Dermis blood vessel endothelial cell (primary cell): ENCODE measurements around the gene MYO16. TPM values are rescaled to one million over a fixed set of nuclear protein-coding genes. Genes with fewer than 3 reads are reported as not detected.

ENCODE experiments used
- DNase-seq: peaks from one replicate; pipeline ENCODE4 v3.0.0; 2010
- total RNA-seq: library from RNA; depleted of rRNA; stranded (reverse); fragments of >200 nt; gene quantifications from 2 replicates; pipeline ENCODE4 v1.2.3, GENCODE V29; 2014

MYO16 gene
- not detected in 2 replicates for total RNA-seq

DNA sequence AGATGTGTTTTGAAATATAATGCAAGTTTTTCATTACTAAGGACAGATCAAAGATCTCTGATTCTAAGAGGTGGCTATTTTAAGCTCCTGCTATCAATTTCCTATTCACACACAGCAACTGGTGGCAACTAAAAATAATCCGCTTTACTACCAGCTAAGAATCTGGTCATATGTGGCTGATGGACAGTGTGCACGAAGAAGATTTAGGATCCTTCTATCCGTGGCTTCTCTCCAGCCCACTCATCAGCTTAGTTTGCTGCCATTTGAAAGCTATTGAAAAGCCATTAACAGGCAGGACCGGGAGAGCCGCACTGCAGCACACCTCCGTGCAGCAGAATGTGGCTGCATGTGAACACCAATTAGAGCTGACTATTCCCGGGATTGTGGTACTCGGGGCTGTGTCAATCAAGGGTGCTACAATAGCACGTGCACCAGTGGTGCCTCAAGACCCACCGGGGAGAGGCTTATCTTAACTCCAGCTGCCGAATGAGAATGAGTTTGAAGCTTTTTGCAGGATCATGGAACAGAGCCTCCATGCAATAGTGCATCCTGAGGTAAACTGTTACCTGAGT is at the start of gene MYO16:
TSS of gene MYO16 (plus strand) at position 431 of the 572 bp plus-strand sequence. CDS start 234 bp downstream, outside the sequence.
- DNase-seq = no peak

GRCh38 chr13:108586826-108587225 is 42.6 kb upstream of the MYO16 start:
- DNase-seq = no peak

- no peak for DNase-seq
Observed at GRCh38 chr13:108588516-108588915, 40.9 kb upstream of the MYO16 start.

DNA sequence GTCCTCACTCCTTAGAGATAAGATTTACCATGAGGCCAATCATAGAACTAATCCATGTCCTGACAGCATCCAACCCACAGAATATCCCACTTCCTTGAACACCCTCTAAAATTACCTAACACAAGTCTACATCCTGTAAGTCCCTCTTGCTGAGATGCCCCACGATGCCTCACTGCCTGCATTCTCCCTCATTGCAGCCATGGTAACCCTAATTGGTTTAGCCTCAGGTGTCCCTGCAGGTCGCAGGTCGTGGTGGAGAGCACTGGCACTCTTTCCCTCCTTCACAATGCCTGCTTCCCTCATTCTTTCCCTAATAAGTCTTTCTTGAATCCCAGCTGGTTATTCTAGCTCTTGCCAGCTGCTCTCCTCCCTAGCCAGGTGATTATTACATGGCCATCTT is 35.3 kb upstream of the MYO16 start:
- DNase-seq = no peak

- no peak for DNase-seq
Observed at GRCh38 chr13:108595436-108596274, 33.8 kb upstream of the MYO16 start.

- DNase-seq = no peak
Observed at GRCh38 chr13:108597943-108598342, 31.5 kb upstream of the MYO16 start.

GRCh38 chr13:108606424-108606823 is 23.0 kb upstream of the MYO16 start:
- no peak for DNase-seq

- no peak for DNase-seq
Observed at GRCh38 chr13:108609353-108609752, 20.1 kb upstream of the MYO16 start.

DNA sequence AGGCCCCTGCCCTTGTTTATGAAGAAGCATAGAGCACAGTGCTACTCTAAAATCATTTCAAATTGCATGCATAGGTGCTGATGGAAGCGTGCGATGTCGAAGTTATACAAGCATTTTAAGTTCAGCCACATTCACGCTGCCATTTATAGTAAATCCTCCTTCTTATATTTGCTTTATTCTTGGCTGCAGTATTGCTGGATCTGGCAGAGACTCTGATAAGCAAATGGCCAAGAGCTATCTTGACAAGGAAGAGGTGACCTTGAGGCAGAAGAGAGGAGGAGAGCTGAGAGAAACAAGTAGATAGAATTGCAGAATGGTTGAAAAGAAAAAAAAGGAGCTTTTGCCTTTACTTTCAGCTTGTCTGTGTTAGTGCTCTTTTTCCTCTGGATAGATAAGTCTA is 18.9 kb upstream of the MYO16 start:
- DNase-seq = no peak

GRCh38 chr13:108615241-108615640 is 14.2 kb upstream of the MYO16 start:
- no peak for DNase-seq

DNA sequence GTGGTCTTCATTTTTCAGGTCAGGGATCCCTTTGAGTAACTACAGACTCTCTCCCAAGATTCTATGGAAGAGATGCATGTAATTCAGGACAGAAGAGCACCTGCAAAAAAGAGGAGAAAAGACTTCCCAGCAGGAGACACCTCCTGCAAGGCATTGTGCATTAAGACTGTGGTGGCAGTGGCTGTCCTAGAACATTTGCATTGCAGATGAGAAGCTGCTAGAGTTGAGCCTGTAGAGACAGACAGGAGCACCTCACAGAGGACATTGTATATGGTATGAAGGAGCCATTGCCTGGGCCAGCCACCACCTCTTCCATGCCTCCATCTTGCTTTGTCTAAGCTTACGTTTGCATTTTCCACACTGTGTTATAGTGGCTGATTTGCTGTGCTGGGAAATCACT is 11.2 kb upstream of the MYO16 start:
- no peak for DNase-seq

DNA sequence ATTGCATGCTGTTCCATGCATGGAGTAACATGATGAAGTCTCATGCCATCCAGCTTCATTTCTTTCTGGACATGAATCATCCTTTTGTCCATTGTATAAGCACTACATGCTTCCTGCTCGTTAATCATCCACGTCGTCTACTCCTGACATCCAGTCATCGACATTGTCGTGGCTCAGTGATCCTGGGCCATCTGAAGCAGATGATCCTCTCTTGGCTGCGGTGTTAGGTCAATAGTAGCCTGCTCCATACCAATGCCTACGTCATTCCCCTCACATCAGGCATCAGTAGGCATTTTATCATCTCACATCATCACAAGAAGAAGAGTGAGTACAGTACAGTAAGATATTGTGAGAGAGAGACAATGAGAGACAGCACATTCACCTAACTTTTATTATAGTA is 7.9 kb upstream of the MYO16 start:
- no peak for DNase-seq

DNA sequence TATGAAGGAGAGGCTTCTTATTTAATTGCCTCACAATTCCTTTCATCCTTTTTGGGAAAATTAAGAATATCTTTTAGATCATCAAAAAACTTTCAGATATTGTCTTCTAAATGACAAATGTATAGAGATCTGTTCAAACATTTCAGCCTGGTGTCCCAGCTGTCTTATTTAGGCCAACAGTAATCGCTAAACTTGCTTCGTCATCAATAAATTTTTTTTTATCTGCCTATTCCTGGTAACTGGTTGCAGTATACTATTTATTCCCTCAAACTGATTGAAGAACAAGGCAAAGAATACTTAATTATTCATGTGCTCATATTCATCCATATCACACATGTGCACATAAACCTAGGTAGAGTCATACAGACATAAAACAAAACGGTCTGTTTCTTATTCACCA is 5.3 kb upstream of the MYO16 start:
- DNase-seq = no peak

GRCh38 chr13:108624979-108625378 is 4.4 kb upstream of the MYO16 start:
- no peak for DNase-seq

DNA sequence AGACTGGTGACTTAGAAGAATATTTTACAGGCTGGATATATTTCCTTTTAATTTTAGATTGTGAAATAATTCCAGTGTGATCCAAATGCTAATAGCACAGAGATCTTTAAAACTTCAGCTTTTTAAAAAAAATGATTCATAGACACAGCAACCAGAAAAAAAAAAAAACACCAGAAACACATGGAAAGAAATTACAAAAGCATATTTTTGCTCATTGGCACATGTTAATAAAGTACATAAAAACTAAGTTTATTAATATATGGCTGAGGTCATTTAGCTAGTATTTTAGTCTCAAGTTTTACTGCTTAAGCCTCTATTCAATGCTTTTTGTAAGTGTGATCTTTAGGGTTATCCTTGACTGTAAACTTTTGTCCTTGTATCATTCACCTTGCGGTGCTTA is 577 bp downstream of the MYO16 start:
- DNase-seq = no peak

DNA sequence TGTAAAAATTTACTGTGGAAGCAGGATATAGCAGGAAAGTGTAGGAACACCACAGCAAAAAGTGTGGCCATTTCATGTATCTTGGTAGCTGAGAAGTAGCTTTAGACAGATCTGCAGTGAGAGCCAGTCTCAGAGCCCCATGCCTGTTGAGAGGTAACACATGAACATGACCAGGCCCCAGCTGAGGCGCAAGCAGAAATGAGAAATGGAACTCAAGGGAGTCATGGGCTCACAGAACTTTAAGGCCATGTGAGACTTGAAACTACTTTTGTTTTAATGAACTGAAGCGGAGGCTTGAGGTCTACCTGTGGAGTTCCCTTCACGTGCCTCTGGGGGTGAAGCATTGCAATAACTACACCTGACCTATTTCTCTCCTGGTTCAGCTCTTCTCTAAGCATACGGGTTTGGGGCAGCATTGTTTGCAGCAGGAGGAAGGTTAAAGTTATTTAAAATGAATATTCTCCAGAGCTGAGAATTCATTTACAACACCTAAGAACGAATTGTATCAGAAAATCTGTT is 3.3 kb downstream of the MYO16 start:
- no peak for DNase-seq

DNA sequence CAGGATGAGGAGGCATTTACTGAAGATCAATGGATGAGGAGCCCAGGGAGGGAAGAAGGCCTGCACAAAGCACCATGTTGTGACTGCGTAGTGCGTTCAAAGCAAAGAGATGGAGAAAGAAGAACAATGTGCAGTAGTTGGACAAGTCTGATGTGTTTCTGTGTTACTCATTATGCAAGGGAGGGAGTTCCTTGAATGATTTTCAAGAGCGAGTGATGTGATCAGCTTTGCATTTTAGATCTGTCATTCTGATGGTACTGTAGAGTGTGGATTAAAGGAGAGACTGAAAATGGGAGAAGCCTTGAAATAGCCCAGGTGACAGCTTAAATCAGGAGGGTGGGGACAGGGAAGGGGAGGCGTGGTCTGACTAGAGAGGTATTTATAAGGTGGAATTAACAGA is 9.5 kb downstream of the MYO16 start:
- no peak for DNase-seq

DNA sequence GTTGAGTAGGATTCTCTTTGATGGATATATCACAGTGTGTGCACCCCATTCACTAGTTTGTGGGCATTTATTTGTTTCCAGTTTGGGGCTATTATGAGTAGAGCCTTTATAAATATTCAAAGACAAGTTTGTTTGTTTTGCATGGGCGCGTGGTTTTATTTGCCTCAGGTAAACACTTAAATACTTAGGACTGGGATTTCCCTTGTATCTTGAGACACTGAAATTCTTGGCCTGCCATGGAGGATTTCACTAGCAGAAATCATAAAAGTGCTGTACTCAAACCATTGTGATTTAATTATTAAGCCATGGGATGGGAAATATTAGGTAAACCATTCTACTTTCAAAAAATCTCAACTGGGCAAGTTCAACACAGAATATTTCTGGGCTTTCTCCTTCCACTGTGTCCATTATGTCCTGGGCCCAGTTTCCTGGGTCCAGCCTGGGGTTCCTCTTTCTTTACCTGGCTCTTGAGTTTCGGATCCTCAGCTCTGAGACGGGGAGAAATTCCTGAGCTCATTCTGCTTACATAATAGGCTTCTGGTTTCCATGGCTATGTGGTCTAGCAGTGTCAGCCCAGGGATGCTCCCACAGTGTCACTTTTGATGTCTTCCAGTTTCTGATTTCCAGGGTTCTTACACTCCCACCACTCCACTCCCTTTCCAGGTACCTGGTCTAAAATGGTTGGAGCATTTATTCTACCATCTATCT is 14.4 kb downstream of the MYO16 start:
- DNase-seq = no peak

DNA sequence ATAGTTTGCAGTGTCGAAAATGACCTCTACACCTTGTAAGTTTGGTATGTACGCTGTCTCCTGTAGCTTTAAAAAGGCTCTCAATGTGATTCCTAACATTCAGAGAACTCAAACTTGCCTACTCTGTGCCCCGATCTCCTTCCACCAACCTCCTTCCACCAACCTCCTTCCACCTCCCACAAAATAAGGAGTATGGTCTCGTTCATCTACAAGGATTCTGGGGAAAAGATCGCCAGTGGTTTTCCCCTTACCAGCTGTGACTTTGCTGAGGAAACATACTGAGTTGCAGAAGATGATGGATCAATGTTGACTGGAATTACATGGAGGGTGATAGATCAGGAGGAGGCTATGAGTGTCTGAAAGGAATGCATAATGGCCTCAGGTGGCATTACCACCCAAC is 16.0 kb downstream of the MYO16 start:
- DNase-seq = no peak

DNA sequence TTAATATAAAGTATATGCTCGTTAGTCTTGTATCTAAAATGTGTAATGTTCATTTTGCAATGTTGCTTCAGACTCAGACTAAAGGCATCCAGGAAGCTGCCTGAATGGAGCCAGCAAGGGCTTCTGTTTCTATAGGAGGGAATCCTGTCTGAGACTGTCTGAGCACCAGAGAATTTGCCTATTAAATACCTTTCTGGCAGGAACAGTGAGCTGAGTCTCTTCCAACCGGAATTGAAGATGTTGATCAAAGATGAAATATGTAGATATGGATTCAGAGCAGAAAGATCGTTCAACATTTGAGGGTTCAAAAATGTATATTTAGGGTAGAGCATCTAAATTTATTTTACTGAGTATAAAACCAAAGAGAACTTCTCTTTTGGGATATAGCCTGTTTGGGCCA is 20.9 kb downstream of the MYO16 start:
- DNase-seq = no peak

DNA sequence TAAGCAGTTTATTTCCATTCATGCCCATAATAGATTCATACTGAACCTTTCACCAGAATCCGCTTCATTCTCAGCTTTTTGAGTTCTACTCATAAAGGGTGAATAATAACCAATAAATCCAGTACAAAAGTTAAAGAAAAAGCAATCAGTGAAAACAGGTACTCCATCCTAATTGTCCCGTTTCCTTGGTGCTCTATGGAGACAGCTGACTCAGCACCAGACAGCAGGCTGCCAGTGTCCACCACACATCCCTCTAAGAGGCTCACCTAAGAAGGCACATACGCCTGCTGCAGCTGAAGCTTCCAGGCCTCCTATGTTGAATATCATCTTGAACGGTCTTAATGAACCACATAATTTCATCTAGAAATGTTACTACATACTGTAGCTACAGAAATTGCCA is 27.3 kb downstream of the MYO16 start:
- DNase-seq = no peak

DNA sequence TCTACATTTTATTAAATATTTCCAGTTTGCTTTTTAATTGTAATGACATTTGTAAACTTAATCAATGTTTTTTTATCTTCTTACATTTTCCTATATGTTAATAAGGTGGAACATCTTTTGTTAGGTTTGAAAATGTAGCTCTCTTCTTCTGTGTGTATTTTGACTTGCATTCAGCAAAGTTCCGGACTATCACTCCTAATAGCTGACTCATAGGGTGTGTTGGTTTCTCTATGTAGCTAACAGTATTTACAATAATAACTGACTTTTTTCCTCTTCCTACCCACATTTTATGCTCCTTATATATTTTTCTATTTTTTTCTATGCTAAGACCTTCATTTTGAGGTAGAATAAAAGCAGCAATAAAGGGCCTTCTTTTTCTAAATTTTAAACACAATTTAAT is 28.1 kb downstream of the MYO16 start:
- DNase-seq = no peak

GRCh38 chr13:108662528-108662927 is 33.1 kb downstream of the MYO16 start:
- DNase-seq = no peak

DNA sequence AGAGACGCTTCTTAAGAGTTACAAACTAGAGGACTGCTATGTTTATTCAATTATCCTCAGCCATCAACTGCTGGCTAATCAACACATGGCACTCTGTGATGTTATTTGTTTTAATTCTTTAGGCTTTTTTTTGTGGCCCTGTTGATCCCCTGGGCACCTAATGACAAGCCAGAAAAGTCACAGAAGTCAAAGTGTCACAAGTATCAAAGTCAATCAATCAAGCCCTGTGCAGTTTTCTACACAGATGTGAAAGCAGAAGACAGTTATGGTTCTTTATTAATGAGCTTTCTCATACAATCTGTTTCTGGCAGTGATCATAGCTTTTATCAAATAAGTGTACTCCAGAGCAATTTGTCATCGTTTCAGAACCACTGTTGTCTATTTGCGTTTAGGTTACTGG is 34.3 kb downstream of the MYO16 start:
- no peak for DNase-seq
